ENCODE results near the gene HNRNPF.
"Not testable (repeated sequence)": the region's sequence is repeated elsewhere in the genome, so short reads cannot be mapped to it uniquely, and the experiment has no call there.

HNRNPF gene, protein sequence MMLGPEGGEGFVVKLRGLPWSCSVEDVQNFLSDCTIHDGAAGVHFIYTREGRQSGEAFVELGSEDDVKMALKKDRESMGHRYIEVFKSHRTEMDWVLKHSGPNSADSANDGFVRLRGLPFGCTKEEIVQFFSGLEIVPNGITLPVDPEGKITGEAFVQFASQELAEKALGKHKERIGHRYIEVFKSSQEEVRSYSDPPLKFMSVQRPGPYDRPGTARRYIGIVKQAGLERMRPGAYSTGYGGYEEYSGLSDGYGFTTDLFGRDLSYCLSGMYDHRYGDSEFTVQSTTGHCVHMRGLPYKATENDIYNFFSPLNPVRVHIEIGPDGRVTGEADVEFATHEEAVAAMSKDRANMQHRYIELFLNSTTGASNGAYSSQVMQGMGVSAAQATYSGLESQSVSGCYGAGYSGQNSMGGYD

GRCh38 chr10:43408710-43409384, at the start of gene HNRNPF:
Gene HNRNPF (minus strand): TSS chr10:43409186. CDS start chr10:43387884, 21,302 bp downstream.
- DNase-seq: peak; percentile 97

DNA sequence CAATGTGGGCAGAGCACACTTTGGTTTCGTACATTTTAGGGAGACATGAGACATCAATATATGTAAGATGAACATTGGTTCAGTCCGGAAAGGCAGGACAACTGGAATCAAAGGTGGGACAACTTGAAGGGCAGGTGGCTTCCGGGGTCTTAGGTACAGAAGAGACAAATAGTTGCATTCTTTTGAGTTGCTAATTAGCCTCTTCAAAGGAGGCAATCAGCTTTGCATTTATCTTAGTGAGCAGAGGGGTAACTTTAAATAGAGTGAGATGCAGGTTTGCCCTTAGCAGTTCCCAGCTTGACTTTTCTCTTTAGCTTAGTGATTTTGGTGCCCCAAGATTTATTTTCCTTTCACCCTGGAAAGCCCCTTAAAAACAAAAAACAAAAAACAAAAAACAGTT, 49.2 kb upstream of the HNRNPF start:
- DNase-seq: no peak

DNA sequence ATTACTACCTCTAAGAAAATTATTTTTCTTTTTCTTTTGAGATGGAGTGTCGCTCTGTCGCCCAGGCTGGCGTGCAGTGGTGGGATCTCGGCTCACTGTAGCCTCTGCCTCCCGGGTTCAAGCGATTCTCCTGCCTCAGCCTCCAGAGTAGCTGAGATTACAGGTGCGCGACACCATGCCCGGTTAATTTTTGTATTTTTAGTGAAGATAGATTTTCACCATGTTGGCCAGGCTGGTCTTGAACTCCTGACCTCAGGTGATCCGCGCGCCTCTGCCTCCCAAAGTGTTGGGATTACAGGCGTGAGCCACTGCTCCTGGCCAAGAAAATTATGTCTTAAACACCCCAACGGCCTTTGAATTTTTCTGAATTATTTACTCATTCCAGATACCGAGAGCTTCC, 47.6 kb upstream of the HNRNPF start:
- DNase-seq: not testable (repeated sequence)

- DNase-seq: not testable (repeated sequence)
Measured at GRCh38 chr10:43454025-43454424, 45.0 kb upstream of the HNRNPF start.

GRCh38 chr10:43453266-43453831, 44.4 kb upstream of the HNRNPF start:
- DNase-seq: no peak

- no peak for DNase-seq
Measured at GRCh38 chr10:43452356-43452914, 43.4 kb upstream of the HNRNPF start.

DNA sequence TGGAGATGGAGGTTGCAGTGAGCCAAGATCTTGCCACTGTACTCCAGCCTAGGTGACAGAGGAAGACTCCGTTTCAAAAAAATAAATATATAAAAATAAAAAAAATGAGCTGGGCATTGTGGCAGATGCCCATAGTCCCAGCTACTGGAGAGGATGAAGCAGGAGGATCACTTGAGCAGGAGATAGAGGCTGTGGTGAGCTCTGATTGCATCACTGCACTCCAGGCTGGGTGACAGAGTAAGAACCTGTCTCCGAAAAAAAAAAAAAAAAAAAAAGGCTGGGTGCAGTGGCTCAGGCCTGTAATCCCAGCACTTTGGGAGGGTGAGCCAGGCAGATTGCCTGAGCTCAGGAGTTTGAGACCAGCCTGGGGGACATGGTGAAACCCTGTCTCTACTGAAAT, 39.8 kb upstream of the HNRNPF start:
- no peak for DNase-seq

DNA sequence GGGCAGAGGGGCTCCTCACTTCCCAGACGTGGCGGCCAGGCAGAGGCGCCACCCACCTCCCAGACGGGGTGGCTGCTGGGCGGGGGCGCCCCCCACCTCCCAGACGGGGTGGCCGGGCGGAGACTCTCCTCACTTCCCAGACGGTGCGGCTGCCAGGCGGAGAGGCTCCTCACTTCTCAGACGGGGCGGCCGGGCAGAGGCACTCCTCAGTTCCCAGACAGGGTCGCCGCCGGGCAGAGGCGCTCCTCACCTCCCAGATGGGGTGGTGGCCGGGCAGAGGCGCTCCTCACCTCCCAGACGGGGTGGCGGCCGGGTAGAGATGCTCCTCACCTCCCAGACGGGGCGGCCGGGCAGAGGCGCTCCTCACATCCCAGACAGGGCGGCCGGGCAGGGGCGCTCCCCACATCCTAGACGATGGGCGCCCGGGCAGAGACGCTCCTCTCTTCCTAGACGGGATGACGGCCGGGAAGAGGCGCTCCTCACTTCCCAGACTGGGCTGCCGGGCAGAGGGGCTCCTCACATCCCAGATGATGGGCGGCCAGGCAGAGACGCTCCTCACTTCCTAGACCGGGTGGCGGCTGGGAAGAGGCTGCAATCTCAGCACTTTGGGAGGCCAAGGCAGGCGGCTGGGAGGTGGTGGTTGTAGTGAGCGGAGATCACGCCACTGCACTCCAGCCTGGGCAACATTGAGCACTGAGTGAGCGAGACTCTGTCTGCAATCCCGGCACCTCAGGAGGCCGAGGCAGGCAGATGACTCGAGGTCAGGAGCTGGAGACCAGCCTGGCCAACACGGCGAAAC, 37.4 kb upstream of the HNRNPF start:
- not testable (repeated sequence) for DNase-seq

DNA sequence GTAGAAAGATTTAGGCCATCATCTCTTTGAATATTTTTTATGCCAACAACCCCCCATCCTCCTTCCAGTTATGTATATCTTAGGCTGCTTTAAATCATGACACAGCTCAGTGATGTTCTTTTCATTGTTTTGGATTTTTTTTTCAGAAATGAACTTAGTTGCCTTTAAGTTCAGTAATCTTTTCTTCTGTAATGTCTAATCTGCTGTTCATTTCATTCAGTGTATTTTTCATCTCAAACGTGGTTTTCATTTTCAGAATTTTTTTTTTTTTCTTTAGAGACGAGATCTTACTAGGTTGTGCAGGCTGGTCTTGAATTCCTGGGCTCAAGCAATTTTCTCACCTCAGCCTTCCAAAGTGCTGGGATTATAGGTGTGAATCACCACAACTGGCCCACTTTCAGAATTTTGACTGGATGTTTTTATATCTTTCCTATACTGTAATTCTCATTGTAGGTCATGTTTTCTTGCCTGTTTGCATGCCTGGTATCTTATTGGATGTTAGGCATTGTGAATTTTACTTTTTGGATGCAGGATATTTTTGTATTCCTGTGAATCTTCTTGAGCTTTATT, 36.0 kb upstream of the HNRNPF start:
- no peak for DNase-seq

DNA sequence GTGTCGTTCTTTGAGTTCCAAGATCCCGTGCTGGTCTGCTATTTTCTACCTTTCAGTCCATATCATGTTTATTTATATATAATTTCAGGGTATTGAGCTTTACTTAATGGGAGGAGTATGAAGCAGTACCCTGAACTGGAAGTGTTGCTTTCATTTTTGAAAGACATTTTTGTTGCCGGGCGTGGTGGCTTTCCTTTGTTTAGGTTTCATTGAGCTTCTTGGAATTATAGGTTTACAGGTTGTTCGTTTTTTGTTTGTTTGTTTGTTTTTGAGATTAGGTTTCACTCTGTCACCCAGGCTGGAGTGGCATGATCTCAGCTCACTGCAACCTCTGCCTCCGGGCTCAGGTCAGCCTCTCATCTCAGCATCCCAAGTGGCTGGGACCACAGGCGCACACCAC, 35.3 kb upstream of the HNRNPF start:
- no peak for DNase-seq

DNA sequence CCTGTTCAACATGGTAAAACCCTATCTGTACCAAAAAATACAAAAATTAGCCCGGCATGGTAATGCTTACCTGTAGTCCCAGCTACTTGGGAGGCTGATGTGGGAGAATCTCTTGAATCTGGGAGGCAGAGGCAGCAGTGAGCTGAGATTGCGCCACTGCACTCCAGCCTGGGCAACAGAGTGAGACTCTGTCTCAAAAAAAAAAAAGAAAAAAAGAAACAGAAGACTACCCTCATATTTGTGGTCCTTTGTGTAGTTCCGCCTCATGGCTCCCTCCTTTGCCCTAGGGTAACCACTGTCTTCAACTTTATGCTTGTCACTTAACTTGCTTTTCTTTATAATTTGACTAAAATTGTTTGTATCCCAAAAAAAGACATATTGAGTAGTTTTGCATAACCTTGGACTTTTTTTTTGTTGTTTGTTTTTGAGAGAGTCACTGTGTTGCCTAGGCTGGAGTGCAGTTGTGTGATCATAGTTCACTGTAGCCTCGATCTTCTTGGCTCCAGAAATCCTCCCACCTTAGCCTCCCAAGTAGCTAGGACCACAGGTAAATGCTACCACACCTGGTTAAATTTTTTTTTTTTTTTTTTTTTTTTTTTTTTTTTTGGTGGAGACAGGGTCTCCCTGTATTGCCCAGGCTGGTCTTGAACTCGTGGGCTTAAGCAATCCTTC, 31.6 kb upstream of the HNRNPF start:
- no peak for DNase-seq

- DNase-seq: no peak
Measured at GRCh38 chr10:43437141-43437870, 28.3 kb upstream of the HNRNPF start.

DNA sequence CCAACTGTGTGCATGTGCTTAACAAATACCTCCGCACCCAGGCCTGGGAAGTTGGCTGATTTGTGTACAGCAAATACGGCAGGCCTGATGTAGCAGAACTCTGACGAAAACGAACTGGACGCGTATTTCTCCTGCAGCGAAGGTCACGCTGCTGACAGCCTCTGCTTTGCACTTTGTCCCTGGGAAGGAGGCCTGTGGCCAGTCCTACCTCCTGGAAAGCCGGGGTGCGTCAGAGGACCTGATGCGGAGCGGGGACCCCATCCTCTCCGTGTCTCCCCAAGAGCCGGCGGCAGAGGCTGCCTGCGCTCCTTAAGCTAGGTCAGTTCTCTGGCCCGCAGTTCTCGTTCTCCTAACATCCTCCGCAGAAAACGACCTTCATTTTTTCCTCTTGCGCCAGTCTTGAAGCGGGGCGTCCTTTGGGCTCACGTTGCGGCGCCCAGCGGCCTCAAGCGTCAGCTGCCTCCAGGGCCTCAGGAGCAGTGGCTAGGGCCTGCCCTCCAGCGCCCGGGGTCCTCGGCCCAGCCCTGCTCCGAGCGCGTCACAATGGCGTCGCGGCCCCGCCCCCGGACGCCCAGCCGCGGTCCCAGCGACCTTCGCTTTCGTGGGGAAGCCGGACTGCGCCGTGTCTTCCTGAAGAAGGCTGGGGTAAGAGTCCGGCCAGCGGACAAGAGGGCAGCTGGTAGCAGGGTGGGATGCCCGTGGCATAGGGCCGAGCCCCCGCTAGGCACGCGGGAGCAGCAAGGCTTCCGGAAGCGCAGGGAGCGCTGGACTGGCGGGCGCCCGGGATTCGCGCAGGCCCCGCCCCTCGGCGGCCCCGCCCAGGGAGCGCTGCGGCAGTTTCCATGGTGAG, 27.5 kb upstream of the HNRNPF start, which contains the start of gene ZNF487:
Gene ZNF487, plus strand, starts transcription at position 821 of the 850 bp plus-strand sequence. CDS start 38,703 bp downstream, outside the sequence.
- peak; percentile 96 for DNase-seq

DNA sequence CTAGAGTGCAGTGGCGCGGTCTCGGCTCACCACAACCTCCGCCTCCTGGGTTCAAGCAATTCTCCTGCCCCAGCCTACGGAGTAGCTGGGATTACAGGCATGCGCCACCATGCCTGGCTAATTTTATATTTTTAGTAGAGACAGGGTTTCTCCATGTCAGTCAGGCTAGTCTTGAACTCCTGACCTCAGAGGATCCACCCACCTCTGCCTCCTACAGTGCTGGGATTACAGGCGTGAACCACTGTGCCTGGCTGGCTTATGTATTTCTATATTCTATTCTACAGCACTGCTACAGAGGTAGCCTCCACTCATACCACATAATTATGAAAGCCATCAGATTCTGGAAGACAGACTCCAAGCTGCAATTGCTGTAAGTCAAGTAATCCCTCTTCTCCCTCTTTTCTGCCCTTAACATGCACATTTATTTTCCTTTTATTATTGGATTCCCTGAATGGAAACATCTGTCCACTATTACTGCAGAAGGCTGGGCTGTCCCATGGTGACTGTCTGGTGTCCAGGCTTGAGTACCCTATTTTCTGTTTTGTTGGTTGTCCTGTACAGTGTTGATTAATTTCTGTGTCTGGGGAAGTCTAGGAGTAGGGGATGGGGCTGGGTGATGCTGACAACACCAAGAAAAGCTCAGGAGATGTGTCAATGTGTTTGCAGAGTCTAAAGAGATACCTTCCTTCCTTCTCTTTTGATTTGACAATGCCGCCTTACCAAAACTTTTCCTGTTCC, 22.1 kb upstream of the HNRNPF start:
- DNase-seq: no peak

GRCh38 chr10:43427166-43427825, 18.3 kb upstream of the HNRNPF start:
- DNase-seq: no peak

DNA sequence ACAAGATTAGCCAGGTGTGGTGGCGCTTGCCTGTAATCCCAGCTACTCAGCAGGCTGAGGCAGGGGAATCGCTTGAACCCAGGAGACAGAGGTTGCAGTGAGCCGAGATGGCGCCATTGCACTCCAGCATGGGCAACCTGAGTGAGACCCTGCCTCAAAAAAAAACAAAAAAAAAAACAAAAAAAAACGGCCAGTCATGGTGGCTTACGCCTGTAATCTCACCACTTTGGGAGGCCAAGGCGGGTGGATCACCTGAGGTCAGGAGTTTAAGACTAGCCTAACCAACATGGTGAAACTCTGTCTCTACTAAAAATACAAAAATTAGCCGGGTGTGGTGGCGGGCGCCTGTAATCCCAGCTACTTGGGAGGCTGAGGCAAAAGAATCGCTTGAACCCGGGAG, 17.5 kb upstream of the HNRNPF start:
- DNase-seq: not testable (repeated sequence)

DNA sequence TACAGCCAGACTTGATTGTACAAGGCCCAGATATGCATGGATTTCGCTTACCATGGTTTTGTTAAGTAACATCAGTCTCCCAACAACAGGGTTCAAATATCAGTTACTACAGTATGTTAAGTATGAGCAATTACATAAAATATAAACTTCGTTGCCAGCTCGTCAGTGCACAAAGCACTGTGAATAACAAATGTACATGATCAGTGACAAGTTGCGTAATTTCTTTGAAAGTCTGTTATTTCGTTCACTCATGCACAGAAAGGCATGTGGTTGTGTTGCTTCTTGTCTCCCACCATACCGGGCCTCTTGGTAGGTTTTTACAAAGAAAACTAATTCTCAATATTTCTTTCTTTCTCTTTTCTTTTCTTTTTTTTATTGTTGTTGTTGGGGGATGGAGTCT, 15.4 kb upstream of the HNRNPF start:
- DNase-seq: no peak

DNA sequence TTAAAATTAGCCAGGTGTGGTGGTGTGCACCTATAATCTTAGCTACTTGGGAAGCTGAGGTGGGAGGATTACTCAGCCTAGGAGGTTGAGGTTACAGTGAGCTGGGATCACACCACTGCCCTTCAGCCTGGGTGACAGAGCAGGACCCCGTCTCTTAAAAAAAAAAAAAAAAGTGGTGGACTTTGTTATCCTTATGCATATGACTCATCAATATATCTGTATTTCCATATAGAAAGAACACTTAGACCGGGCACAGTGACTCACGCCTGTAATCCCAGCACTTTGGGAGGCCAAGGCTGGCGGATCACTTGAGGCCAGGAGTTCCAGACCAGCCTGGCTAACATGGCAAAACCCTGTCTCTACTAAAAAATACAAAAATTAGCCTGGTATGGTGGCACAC, 13.0 kb upstream of the HNRNPF start:
- DNase-seq: not testable (repeated sequence)

GRCh38 chr10:43421519-43421918, 12.5 kb upstream of the HNRNPF start:
- no peak for DNase-seq
